Fibroblast of the aortic adventitia (primary cell): ENCODE data around the gene PRPS1L1. TPM values are rescaled to one million over a fixed set of nuclear protein-coding genes. Genes with fewer than 3 reads are reported as not detected.
A peak's percentile ranks its signal among the peaks of the same experiment; 100 is the strongest.

Experiments
- DNase-seq: peaks from one replicate; pipeline ENCODE4 v3.0.0-alpha.2; 2010; ENCODE audit warnings: low read depth
- H3K4me3 ChIP-seq: 2 replicates; pipeline ENCODE4 v1.5.1; 2011; ENCODE audit warnings: low read depth, mild to moderate bottlenecking, control low read depth, low read length, moderate library complexity
- total RNA-seq: library from RNA; depleted of rRNA; stranded (reverse); fragments of >200 nt; gene quantifications from 2 replicates; pipeline ENCODE4 v1.2.3, GENCODE V29; 2012; ENCODE audit warnings: low replicate concordance
- TF ChIP-seq, protein P1 (sequence below): IDR thresholded peaks from 2 replicates; pipeline ENCODE4 v1.5.1; 2011; ENCODE audit warnings: mild to moderate bottlenecking, low read length, control low read depth, inconsistent platforms; ENCODE audit not compliant: insufficient read depth

PRPS1L1 gene
- total RNA-seq, 1 donor = not detected

DNA sequence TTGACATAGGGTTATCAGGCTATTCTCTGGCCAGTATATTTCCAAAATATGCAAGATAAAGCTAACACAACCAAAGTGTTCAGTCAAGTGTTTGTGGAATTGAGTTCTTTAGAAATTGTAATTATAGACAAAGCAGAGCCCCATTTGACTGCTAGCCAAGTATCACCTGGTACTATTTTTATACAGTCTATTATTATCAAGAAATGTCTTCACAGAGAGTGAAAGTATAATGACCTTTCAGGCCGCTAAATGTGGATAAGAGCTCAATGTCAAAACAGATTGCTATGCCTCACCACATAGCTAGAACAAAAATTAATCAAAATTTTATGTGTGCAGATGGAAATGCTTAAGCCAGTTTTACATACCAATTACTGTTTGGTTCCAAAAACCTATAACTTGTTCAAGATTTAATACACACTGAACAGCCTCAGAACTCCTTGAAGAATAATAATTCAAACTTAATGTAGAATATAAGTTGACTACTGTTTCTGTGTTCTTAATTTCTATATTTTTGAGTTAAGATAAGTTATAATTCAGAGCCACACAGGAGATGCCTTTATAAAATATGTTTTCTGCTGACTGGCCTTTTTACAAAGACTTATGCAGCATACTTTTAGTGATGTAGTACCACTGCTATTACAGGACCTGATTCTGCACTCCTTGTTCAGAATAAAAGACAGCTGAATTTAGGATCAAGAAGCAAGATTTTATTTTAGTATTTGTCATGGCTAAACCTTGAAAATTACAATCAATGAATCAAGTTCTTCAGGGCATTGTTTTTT lies 31.0 kb downstream of the PRPS1L1 start:
- TF ChIP-seq, protein P1, sequence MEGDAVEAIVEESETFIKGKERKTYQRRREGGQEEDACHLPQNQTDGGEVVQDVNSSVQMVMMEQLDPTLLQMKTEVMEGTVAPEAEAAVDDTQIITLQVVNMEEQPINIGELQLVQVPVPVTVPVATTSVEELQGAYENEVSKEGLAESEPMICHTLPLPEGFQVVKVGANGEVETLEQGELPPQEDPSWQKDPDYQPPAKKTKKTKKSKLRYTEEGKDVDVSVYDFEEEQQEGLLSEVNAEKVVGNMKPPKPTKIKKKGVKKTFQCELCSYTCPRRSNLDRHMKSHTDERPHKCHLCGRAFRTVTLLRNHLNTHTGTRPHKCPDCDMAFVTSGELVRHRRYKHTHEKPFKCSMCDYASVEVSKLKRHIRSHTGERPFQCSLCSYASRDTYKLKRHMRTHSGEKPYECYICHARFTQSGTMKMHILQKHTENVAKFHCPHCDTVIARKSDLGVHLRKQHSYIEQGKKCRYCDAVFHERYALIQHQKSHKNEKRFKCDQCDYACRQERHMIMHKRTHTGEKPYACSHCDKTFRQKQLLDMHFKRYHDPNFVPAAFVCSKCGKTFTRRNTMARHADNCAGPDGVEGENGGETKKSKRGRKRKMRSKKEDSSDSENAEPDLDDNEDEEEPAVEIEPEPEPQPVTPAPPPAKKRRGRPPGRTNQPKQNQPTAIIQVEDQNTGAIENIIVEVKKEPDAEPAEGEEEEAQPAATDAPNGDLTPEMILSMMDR = no peak
- no peak overlapping the region for H3K4me3 ChIP-seq
- no peak for DNase-seq

DNA sequence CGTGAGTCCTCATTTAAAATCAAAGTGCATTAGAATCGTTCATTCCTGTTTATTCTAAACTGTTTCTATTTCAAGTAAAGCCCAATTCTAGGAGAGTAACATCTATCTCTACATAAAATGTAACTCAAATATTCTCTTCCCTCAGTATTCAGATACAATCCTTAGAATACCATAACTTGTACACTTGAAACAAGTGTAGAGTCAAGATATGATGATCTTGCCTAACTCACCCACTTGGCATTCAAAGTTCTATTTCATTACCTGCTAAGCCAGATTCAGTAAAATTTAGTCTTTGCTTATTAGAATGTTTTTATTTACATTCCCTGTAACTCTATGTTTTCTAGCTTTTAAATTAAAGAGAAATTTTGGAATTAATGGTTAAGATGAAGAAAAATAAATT lies 31.6 kb downstream of the PRPS1L1 start:
- no peak overlapping the region for H3K4me3 ChIP-seq
- DNase-seq = no peak
- TF ChIP-seq, protein P1 = no peak

DNA sequence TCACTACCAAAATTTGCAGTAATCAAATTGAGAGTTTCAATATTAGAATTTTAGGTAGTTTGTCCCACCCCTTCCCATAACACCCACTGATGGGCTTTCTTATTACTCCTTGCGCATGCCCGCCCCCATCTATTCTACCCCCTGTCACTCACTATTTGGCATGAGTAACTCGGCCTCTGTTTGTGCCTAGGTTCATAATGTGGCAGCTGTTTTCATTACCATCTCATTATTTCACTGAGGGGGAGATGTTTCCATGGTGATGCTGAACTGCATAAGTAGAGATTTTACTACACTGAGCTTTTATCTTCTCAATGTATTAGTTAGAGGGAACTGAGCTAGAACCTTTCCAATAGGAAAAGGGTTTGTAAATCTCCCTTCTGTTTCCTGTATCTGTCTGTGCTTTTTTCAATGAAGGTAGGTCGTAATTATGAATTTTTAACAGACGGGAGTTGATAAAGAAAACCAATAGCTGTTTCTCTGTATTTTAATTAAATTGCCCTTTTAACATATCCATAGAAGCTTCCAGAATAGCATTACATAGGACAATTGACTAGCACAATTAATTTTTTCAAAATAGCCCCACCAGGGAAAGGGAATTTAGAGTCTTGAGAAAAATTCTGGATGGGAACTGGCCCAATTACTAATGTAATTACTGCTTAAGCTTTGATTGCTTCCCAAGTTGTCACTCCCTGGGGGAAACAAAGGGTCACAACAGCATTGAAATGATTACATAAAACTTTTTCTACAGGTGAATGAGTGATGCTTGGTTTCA lies 33.4 kb downstream of the PRPS1L1 start:
- TF ChIP-seq, protein P1 = no peak
- DNase-seq = no peak
- no peak overlapping the region for H3K4me3 ChIP-seq

DNA sequence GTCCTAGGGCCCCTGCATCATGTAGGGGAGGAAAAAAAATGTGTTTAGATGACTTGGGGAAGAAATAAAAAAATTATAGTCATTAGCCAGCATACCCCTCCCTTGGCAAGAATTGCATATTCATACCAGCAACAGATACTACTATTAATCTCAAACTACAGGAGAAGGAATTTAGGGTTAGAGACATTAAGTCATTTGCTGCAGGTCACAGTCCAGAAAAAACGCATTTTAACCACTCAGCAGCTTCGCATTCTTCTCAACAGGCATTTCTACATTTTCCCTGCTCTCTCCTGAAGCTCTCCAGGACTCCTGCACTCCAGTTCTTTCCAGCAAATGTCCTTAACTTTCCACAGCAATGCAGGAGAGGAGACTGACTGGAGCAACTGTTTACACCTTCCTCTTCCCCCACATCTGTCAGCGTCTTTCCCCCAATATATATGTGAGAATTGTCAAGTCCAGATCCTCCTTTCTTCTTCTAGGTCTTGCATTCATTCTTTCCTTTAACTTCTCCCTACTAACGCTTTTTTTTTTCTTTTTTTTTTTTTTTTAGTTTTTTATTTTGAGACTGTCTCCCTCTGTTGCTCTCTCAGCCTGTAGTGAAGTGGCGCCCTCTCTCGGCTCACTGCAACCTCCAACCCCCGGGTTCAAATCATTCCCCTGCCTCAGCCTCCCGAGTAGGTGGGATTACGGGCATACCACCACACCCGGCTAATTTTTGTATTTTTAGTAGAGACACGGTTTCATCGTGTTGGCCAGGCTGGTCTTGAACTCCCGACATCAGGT lies 35.6 kb downstream of the PRPS1L1 start:
- no peak overlapping the region for H3K4me3 ChIP-seq
- peak; percentile 13 for DNase-seq
- TF ChIP-seq, protein P1 = no peak

DNA sequence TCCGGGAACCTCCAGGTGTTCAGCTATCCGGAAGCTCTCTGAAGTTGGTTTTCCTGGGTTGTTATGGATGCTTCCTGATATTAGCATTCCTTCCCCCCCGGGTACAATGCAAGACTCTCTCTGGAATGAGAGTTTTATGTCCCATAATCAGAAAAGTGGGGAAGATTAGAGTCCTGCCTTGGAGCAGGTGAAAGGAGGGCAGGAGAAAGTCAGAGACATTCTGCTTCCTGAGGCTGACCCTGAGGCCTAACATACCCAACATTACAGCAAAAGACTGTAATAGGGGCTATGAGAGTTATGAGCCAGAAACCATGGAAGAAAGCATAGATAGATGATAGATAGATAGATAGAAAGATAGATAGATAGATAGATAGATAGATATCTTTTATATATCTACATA lies 36.9 kb downstream of the PRPS1L1 start:
- TF ChIP-seq, protein P1 = no peak

DNA sequence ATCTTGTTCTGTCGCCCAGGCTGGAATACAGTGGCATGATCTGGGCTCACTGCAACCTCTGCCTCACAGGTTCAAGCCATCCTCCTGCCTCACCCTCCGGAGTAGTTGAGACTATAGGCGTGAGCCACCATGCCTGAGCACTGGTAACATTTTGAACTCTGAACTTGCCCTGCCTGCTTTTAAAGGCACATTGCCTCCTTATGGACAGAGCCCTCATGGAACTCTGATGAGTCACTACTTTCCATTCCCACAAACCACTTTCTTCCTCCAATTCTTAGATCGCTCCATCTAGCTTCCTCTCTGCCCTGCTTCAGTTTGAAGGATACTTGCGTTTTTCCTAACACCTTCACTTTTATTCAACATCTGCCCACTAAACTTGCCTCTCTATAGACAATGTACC lies 38.1 kb downstream of the PRPS1L1 start:
- H3K4me3 ChIP-seq = no peak overlapping the region
- TF ChIP-seq, protein P1 = no peak
- DNase-seq = no peak

More for the DNA sequence above, 36.9 kb downstream of the PRPS1L1 start:
- H3K4me3 ChIP-seq = no peak overlapping the region
- no peak for DNase-seq
